ENCODE data around the gene MEG3.
A peak's percentile ranks its signal among the peaks of the same experiment; 100 is the strongest.
"Not testable (repeated sequence)": the region's sequence is repeated elsewhere in the genome, so short reads cannot be mapped to it uniquely, and the experiment has no call there.

The MEG3 gene

DNA sequence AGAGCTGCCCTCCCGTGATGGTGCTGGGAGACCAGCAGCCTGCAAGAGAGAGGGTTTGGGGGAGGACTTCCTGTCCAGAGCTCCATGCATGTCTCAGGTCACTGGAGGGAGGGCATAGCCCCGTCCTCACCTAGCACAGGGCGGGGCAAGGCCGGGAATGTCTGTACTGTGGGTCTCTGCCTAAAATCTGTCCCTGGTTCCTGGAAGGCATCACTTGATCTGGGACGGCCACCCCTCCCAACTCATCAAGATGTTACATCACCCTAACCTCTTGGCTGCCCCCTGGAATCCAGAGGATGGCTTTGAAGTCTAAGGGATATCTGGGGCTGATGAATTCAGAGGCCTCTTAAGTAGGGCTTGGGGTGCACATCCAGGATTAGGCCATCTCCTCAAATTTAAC, 37.0 kb upstream of the MEG3 start:
- DNase-seq = no peak

DNA sequence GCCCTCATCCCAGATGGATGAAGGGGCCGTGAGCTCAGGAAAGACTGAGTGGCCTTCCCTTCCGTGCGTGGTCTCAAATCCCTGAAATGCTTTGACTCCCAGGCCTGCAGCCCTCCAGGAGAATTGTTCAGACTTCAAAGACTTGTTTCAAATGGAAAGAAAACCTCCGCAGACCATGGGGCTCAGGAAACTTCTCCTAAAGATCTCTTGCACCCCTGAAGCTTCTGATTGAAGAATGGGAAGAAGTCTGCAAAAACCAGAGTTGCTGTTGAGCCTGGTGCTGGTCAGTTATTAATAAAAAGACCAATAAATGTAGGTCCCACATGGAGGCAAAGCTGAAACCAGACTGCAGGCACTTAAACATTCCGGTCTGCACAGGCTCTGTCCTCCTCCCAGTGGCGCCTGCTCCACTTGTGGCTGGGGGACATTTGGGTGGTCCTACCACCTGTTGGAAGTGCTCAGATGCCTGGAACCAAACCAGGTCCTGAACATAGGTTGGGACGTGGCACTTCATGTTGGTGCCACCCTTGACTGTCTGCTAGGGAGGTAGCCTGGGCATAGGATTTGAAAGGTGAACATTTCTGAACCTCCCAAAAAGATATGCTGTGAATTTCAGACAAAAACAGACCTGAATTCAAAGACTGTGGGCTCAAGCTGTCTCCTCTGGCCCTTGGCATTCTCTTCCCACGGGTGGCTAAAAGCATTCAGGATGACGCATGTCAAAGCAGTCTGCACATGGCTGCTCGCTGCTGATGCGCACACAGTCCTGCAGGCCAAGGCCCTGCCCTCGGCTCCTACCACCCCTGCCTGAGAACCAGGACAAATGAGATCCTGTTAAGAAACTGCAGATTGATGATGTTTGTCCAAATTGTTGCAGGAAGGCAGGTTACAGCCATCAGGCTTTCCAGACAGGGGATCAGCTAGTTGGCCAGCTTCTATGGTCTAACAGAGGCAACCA, 36.2 kb upstream of the MEG3 start:
- DNase-seq = no peak

DNA sequence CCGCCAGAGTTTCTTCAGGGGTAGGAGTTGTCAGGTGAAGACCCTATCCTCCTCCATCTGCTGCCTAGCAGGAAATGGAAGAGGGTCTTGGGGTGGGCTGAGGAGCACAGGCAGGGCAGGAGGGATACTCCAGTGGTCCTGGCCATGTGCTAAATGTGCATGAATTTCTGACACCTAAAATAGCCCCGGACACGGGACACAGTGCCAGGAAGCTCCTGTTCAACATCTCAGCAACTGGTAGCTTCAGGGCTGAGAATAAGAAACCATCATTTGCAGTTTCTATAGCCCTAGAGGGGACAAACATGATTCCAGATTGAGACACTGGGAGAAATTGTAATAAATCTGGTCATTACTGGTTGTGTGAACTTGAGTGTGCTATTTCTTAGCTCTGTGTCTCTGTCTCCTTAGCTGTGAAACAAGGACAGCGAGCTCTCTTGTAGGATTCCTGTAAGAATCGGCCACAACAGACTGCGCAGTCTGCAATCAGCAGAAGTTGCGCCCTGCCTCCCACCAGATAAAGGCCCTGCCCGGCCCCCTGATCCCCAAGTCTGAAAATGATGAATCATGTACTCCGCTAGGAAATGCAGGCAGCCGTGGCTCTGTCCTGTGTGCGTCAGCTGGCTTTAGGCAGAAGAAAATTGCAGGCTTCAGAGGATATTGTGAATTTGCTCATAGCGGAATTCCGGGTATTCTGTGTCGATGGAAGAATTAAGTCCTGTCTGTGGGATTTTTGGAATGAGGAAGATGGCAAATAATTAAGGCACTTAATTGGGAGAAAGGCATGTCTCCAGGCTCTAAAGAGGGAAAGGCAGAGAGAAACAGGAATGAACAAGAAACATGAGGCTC, 35.2 kb upstream of the MEG3 start:
- DNase-seq = peak in 1 of 51 donors; percentile 9

DNA sequence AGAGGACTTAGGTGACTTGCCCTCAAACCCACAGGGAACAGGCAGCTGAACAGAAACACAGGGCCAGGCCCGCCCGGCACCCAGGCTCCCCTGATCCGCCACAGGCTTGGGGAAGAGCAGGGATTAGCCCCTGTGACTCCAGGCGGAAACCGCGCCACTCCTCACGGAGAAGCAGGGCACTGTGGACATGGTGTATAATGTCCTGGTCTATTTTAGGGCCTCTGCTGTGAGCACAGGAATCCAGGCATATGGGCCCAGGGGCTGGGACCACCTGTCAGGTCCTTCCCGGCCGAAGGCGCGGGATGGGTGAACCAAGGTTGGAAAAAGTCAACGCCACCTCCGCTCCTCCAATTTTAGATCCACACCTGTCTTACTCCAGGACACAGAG, 34.6 kb upstream of the MEG3 start:
- no peak for DNase-seq

DNA sequence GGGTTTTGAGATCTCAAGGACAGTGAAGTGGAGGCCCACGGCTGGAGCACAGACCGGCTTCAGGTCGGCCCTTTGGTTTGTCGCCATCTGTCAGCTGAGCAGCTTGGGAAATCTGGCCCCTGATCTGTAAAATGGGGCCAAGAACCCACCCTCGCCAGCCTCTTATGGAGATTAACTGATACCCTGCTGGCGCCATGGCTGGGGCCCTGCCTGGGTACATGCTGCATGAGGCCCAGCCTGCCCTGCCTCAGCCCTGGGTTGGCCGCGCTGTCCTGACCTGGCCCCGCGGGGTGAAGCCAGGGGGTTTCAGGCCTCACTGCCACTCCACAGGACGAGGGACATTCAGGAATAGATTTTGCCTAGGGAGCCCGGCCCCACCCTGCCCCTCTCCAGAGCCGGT, 33.9 kb upstream of the MEG3 start:
- DNase-seq = no peak

DNA sequence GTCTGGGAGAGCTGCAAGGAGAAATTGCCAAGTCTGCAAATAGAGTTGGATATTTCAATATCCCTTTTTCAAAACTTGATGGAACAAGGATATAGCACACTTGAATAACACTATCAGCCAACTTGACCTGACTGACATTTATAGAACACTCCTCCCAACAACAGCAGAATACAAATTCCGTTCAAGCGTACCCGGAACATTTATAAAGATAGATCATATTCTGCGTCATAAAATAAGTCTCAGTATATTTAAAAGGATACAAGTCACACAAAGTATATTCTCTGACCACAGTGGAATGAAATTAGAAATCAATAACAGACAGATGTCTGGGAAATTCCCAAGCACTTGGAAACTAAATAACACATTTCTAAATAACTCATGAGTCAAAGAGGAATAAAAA, 29.0 kb upstream of the MEG3 start:
- DNase-seq = no peak

DNA sequence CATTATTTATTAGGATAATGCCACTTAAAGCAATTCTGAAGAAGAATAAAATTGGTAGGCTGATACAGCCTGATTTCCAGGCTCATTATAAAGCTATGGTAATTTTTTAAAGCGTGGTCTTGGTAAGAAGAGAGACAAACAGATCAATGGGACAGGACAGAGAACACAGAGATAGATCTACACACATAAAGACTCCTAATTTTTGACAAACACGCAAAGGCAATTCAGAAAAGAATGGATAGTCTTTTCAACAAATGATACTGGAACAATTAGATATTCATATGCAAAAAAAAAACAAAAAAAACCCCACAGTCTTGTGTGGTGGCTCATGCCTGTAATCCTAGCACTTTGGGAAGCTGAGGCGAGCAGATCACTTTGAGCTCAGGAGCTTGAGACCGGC, 25.9 kb upstream of the MEG3 start:
- DNase-seq = no peak

DNA sequence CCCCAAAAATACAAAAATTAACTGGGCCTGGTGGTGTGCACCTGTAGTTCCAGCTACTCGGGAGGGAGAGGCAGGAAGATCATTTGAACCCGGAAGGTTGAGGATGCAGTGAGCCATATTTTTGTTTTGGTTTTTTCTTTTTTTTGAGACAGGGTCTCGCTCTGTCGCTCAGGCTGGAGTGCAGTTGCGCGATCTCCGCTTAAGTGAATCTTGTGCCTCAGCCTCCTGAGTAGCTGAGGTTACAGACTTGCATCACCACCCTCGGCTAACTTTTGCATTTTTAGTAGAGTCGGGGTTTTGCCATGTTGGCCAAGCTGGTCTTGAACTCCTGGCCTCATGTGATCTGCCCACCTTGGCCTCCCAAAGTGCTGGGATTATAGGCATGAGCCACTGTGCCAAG, 24.5 kb upstream of the MEG3 start:
- DNase-seq = not testable (repeated sequence)

DNA sequence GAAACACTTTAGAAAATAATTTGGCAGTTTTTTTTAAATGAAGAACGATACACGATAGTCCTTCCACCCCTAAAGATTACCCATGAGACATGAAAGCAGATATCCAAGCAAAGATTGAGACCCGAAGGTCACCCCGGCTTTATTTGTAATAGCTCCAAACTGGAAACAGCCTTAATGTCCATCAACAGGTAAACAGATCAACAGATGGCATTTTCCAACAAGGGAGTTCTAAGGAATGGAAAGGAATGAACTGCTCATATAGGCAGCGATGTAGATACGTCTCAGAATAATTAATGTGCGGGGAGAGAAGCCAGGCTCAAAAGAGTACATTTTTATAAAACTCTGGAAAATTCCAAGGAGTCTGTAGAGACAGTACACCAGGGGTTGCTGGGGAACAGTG, 23.7 kb upstream of the MEG3 start:
- no peak for DNase-seq

DNA sequence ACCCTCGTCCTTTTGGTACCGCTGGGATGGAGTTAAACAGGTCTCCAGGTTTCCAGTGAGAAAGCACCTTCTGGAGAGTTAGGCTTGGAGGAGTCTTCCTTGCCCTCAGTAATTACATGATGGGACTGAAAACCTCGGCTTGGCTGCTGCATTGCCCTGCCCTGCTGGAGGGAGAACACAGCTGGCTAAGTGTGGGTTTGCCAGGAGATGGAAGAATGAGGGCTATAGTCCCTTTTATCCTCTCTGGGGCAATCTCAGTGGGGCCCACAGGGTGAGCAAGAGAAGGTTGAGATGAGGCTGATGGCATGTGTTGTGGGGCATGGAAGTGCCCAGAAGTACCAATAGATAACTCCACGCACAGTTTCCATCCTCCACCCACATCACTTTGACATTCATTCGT, 23.2 kb upstream of the MEG3 start:
- DNase-seq = peak in 2 of 51 donors; percentile 8 to 10

DNA sequence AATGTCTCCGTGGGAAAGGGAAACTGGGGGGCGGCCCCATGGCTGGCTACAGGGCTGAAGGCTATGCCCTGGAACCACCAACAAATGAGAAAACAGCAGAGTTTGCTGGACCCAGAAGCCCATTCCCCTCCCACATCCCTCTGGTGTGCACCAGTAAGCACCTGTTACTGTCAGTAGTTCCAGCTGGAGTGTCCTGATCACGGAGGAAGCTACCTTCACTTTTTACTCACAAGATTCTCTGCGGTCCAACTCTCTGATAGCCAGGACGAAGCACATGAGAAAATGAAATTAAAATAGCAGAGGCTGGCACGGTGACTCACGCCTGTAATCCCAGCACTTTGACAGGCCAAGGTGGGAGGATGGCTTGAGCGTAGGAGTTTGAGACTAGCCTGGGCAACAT, 22.7 kb upstream of the MEG3 start:
- DNase-seq = no peak

DNA sequence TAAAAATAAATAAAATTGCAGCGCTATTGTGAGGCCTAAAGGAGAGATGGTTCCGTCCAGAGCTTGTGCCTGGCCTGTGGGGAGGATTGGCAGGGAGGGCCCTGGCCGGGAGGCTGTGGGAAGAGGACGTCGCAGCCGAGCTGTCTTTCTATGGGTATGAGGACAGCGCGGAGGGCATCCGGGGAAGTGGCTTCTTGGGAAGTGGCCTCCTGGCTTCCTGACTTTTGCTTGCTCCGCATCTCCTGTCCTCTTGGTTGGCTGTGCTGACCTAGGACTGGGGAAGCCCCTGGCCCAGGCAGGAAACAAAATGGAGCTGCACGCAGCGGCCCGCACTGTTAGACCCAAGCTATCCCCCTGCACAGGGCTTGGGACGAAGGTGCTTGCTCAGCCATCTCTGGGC, 22.2 kb upstream of the MEG3 start:
- no peak for DNase-seq

DNA sequence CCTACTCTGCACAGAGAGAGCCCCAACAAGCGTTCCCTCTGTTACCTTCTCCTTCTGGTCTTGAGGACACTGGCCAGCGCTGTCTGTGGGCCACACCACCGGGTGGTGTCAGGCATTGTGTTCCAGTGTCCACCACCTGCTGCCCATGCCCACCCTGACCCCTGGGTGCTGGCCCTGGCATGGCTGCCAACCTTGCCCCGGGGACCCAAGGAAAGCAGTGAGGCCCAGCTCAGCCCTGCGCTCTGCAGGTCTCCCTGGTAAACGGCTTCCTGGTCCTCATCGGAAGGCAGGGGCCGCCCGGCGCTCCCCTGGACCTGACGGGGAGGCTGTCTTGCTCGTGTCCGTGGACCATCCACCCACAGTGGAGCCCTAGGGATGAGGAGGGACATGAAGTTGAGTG, 21.8 kb upstream of the MEG3 start:
- DNase-seq = no peak

DNA sequence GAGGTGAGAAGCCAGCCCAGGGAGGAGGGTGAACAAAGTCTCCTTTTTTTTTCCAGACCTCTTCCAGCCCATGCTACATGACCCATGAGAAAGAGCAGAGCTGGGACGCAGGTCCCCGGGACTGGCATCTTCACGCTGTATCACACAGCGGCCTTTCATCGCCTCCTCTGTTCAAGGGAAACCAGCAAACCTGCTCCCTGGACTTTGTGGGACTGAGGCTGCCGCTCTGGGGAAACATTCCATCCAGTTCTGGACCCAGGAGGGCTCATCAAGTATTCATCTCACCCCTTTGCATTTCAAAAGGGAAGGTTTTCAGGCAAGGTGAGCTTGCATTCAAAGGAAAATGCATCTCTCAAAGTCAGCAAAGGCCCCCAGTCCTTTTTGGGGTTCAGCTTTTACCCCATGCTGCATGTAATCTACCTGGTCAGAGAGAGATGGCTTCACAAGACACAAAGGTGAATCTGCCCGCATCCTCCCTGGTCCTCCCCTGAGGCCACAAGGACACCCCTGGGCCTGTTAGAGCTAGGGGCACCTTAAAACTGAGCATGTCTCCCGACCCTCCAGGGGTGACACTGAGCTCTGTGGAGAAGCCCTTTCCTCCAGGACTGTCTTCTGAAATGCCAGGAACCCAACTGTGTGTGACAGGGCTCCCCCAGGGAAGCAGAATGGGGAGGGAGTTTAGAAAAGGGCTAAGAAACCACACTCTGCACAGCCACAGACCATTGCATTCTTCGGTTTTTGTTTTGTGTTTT, 21.2 kb upstream of the MEG3 start:
- no peak for DNase-seq

DNA sequence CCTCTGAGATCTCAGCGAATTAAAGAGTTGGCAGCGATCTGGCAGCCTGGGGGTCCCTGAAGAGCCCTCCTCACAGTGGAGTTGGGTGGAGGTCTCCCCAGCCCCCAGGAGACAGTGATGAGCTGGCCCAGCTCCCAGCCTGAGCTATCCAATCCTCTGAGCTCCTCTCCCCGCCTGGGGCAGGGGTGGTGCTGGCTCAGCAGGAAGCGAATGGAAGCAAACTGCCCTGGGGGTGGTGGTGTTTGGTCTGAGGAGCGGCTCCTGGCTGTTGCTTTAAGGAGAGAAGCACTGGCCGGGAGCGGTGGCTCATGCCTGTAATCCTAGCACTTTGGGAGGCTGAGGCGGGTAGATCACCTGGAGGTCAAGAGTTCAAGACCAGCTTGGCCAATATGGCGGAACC, 19.5 kb upstream of the MEG3 start:
- DNase-seq = no peak

DNA sequence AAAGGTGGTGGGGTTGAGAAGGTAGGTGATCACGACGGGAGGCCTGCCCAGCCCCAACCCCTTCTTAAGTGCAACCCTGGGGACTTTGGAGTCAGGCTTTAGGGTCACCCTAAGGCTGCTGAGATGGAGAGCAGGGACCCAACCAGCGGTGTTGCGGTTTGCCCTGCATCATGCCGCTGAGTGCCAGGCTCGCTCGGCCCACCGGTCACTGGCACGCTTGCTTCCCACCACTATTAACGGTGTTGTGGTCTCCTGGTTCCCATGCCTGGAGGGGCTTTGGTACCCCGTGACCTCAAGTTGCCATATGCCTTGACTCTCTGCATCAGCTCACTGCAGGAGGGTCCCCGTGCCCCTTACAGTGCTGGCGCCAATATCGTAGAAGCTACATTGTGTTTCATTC, 18.4 kb upstream of the MEG3 start:
- DNase-seq = no peak

DNA sequence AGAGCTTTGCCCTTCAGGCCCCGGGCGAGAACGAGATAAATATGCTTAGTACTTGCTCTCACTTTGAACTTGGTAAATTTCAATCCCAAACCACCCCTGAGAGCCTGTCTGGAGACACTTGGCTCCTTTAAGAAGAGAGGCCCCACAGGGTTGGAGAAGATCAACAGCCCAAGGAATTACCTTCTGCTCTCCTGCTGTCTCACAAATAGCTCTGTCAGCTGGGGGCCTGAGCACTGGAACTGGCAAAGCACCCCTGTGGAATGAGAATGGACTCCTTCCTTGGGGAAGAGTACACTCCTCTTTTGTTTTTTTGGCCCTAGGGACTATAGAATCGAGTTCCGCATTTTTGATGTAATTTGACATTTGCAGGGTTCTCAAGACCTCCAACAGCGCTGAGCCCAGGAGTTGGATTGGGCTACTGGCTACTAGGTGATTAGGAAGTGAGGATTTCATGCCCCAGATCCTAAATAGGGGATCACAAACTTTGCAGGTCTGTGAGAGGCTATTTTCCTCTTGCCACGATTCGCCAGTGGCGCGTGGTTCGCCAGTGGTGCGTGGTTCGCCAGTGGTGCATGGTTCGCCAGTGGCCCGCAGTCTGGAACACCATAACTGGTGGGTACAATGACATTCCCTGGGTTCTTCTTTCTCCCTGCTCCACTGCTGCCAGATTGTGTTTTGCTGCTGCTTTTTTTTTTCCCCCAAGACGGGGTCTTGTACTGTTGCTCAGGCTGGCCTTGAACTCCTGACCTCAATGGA, 17.8 kb upstream of the MEG3 start:
- no peak for DNase-seq

DNA sequence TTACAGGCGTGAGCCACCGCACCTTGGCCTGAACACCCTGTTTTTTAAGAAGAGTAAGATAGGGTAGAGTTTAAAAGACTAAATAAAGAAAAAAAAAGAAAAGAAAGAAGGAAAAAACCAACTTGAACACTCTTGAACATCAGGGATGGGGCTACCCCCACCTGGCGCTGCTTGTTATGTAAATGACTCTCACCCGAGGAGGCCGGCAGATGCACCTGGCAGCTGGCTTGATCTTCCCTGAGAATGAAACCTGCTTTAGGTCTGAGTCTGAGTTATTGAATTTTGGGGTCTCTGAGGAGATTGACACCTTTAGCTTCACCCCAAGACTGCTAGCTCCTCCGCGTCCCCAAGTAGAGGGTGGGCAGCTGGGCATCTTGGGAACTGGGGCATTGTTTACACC, 15.5 kb upstream of the MEG3 start:
- DNase-seq = no peak

DNA sequence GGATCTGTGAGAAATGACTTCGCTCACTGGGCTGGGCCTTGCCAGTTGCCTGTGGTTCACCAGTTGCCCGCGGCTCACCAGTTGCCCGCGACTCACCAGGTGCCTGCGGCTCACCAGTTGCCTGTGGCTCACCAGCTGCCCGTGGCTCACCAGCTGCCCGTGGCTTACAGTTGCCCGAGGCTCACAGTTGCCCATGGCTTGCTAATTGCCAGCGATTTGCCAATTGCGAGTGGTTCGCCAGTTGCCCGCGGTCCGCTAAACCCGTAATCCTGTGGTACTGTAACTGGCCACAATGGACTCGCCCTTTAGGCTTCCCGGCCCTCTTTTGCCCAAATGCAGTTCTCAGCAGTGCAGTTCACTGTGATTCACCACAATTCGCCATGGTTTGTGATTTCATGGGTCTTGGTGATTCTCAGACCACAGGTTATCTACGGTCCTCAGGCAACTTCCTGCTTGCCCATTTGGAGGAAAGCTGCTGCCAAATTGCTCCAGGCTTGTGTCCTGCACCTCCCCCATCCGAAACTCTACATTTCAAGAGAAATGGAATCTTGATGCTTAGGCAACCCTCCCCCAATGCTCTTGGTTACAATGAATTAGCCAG, 15.0 kb upstream of the MEG3 start:
- no peak for DNase-seq

DNA sequence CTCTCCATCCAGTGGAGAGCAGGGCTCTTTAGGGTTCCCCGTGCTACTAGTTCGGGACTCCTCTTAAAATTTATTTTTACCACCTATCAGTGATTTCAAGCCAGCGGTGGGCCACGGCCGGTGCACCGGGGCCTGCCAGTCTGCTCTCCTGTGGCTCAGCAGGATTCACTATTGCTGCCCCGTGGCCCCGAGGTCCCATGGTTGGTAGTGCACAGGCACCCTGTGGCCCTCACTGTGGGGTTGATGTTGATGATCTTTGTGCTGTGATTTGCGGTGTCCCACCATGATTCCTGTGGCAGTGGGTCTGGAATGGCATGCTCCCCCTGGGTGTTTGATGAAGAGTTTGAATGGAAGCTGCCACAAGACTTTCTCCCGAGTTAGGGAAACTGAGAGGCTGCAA, 12.6 kb upstream of the MEG3 start:
- no peak for DNase-seq

Data from hypothalamus (tissue), 51 donors.